Endothelial cell of umbilical vein (primary cell): ENCODE measurements around the gene SKP1. TPM values are rescaled to one million over a fixed set of nuclear protein-coding genes. Genes with fewer than 3 reads are reported as not detected.

Source experiments
- BruUV-seq: library from RNA; stranded (reverse); fragments of 400-500 nt; replicated peaks from 2 replicates; lab custom pipeline; 2021; lab: Mats Ljungman, UMichigan
- CTCF ChIA-PET: fragments of 300-600, 350-600 bp; sonication (Branson Sonifier 250); formaldehyde crosslinking; loops from one replicate; lab custom pipeline; 2021; ENCODE audit warnings: antibody characterized with exemption, inconsistent platforms; lab: Charles Lee
- POLR2A ChIA-PET: fragments of 300-600, 350-600 bp; sonication (Branson Sonifier 250); formaldehyde crosslinking; loops from one replicate; lab custom pipeline; 2021; ENCODE audit warnings: antibody characterized with exemption, inconsistent platforms; lab: Charles Lee
- DNase-seq: peaks from one replicate; pipeline ENCODE4 v3.0.0-alpha.2; 2011; ENCODE audit warnings: low read depth, low spot score
- FAIRE-seq: peaks from 2 replicates; lab custom pipeline; 2011; peaks lifted over from hg19 to GRCh38; lab: Jason Lieb, UNC
- H2AFZ ChIP-seq: 2 replicates; pipeline ENCODE4 v1.6.0; 2012; ENCODE audit warnings: low read depth, low read length, control low read depth, inconsistent platforms
- H3K27ac ChIP-seq: 2 replicates; pipeline ENCODE4 v1.5.1; 2011; ENCODE audit warnings: low read depth, mild to moderate bottlenecking, control low read depth, low read length, moderate library complexity; ENCODE audit not compliant: insufficient read depth
- H3K27me3 ChIP-seq, 2 experiments: 2 replicates each; pipeline versions ENCODE4 v1.6.0 to v1.6.1; 2011; ENCODE audit warnings: low read length in 2 of 2, mixed read lengths in 1 of 2; ENCODE audit not compliant: control insufficient read depth in 2 of 2, insufficient read depth in 2 of 2
- H3K36me3 ChIP-seq, 2 experiments: 2 replicates in 1 of 2; 3 replicates in 1 of 2; pipeline ENCODE4 v1.5.1; 2011; ENCODE audit warnings: low read length in 2 of 2, mild to moderate bottlenecking in 1 of 2, moderate library complexity in 1 of 2; ENCODE audit not compliant: control insufficient read depth in 2 of 2, insufficient read depth in 2 of 2; ENCODE audit errors: extremely low read depth in 1 of 2
- H3K4me1 ChIP-seq: 3 replicates; pipeline ENCODE4 v1.5.1; 2011; ENCODE audit warnings: mild to moderate bottlenecking, low read length; ENCODE audit not compliant: control insufficient read depth, insufficient read depth; ENCODE audit errors: extremely low read depth
- H3K4me2 ChIP-seq: 2 replicates; pipeline ENCODE4 v1.6.1; 2011; ENCODE audit warnings: low read length, control low read depth, mixed read lengths; ENCODE audit not compliant: insufficient read depth
- H3K4me3 ChIP-seq, 3 experiments: fragments of 200-600 bp in 1 of 3; sonication (generic), shearing (Covaris generic) in 1 of 3; replicated peaks in 1 of 3; 2 replicates each; pipeline ENCODE4 v1.5.1; 2011 to 2016; ENCODE audit warnings: control low read depth in 3 of 3, low read length in 3 of 3, mild to moderate bottlenecking in 2 of 3, inconsistent platforms in 1 of 3, low read depth in 1 of 3, moderate library complexity in 1 of 3; ENCODE audit not compliant: insufficient read depth in 1 of 3
- H3K79me2 ChIP-seq: 2 replicates; pipeline ENCODE4 v1.6.0; 2012; ENCODE audit warnings: low read length, inconsistent platforms; ENCODE audit not compliant: control insufficient read depth, insufficient read depth
- H3K9ac ChIP-seq: replicated peaks from 2 replicates; pipeline ENCODE3; 2011; ENCODE audit warnings: low read length, control low read depth; ENCODE audit not compliant: insufficient read depth; ENCODE audit errors: extremely low read depth
- H3K9me1 ChIP-seq: replicated peaks from 3 replicates; pipeline ENCODE4 v1.6.0; 2011; ENCODE audit warnings: mild to moderate bottlenecking, low read length; ENCODE audit not compliant: control insufficient read depth, insufficient read depth; ENCODE audit errors: extremely low read depth
- H3K9me3 ChIP-seq: replicated peaks from 2 replicates; pipeline ENCODE4 v1.5.1; 2012; ENCODE audit warnings: low read length, inconsistent platforms; ENCODE audit not compliant: control insufficient read depth, insufficient read depth
- H4K20me1 ChIP-seq: replicated peaks from 2 replicates; pipeline ENCODE3; 2011; ENCODE audit warnings: mild to moderate bottlenecking, low read length; ENCODE audit not compliant: control insufficient read depth, insufficient read depth; ENCODE audit errors: extremely low read depth
- CTCF ChIP-seq, 2 donors: IDR thresholded peaks; 1 replicate in 1 of 2; 2 replicates in 1 of 2; pipeline ENCODE4 v1.5.1; 2011; ENCODE audit warnings: low read length in 2 of 2, mild to moderate bottlenecking in 2 of 2, moderate library complexity in 2 of 2, control low read depth in 1 of 2, inconsistent platforms in 1 of 2, low read depth in 1 of 2; ENCODE audit not compliant: insufficient read depth in 1 of 2; ENCODE audit errors: extremely low read depth in 1 of 2
- EZH2 ChIP-seq: IDR thresholded peaks from 2 replicates; pipeline ENCODE4 v1.6.1; 2012; ENCODE audit warnings: borderline replicate concordance, low read depth, mild to moderate bottlenecking, moderate library complexity, low read length, inconsistent platforms; ENCODE audit not compliant: severe bottlenecking
- FOS ChIP-seq: IDR thresholded peaks from 2 replicates; pipeline ENCODE4 v1.6.1; 2011; ENCODE audit warnings: mild to moderate bottlenecking, low read length, moderate library complexity, borderline replicate concordance; ENCODE audit not compliant: insufficient read depth
- GATA2 ChIP-seq: IDR thresholded peaks from 2 replicates; pipeline ENCODE4 v1.7.0; 2011; ENCODE audit warnings: low read depth, mild to moderate bottlenecking, moderate library complexity, mixed read lengths, low read length; ENCODE audit not compliant: insufficient read length, insufficient read depth
- JUN ChIP-seq: IDR thresholded peaks from 2 replicates; pipeline ENCODE4 v1.6.1; 2011; ENCODE audit warnings: borderline replicate concordance, low read depth; ENCODE audit not compliant: insufficient read length, insufficient read depth
- MAX ChIP-seq: IDR thresholded peaks from 2 replicates; pipeline ENCODE4 v1.6.1; 2011; ENCODE audit not compliant: insufficient read depth, insufficient read length
- MYC ChIP-seq: IDR thresholded peaks from one replicate; pipeline ENCODE4 v1.6.1; 2011; ENCODE audit warnings: mild to moderate bottlenecking, low read depth, low read length
- POLR2A ChIP-seq: IDR thresholded peaks from 2 replicates; pipeline ENCODE4 v1.6.1; 2012; ENCODE audit warnings: low read depth, mild to moderate bottlenecking, control low read depth, low read length
- POLR2AphosphoS5 ChIP-seq: IDR thresholded peaks from 2 replicates; pipeline ENCODE4 v1.6.1; 2012; ENCODE audit warnings: low read depth, mild to moderate bottlenecking, control low read depth, low read length, moderate library complexity; ENCODE audit not compliant: insufficient read depth
- dilution Hi-C: fragments of 300-500 bp; cut with MboI; formaldehyde crosslinking; loops from one replicate; pipeline ENCODE4 v1.15.0; 2019; ENCODE audit warnings: low sequenced_read_pairs; ENCODE audit not compliant: extremely low pct_ligation_motif_present
- intact Hi-C: fragments of 100-400 bp; cut with micrococcal nuclease; formaldehyde crosslinking; loops from one replicate; pipeline ENCODE4 v1.10.0; 2022
- polyA plus RNA-seq, 4 experiments: library from polyadenylated mRNA; depleted of rRNA in 3 of 4; stranded (reverse) in 3 of 4; unstranded in 1 of 4; fragments of >200 nt; gene quantifications; 2 replicates each; pipeline versions ENCODE4 v1.2.1 to v1.2.3, GENCODE V29; 2011 to 2012; ENCODE audit warnings: missing spikeins in 1 of 4
- total RNA-seq: library from RNA; stranded (reverse); gene quantifications from 2 replicates; pipeline ENCODE4 v1.2.3, GENCODE V29; 2021

SKP1 gene
- total and polyA plus RNA-seq, 2 donors (not counting 3 experiments of a cell fraction or from before 2014, with no cell fraction given) = 214 to 320 TPM

- H3K4me1 ChIP-seq = peaks cover 9% of the 10 kb centered on the region
- no peak overlapping the region for H3K27ac ChIP-seq
- CTCF ChIA-PET = interaction anchor here (1.1 to 3.1 kb wide), 5 partner anchors 9 to 77 kb away, joined by 3 to 10 read pairs (median 4); no protein-coding TSS in a partner anchor
- H4K20me1 ChIP-seq = no peaks in the 10 kb centered on the region
- H3K79me2 ChIP-seq = no peaks in the 10 kb centered on the region
- no peaks in the 10 kb centered on the region for H3K9me1 ChIP-seq
- no peak for DNase-seq
- POLR2A ChIA-PET = no interaction called here
- TF ChIP-seq MAX (no peak), POLR2AphosphoS5 (no peak), FOS (no peak), GATA2 (no peak), JUN (no peak), CTCF (IDR thresholded peaks at IDR 0.05; ENCODE audit: extremely low read depth in 1 of 2, insufficient read depth in 1 of 2, low read depth in 1 of 2, low read length in 2 of 2) (no peak), MYC (no peak), POLR2A (no peak), EZH2 (no peak)
- no peak for FAIRE-seq
- dilution Hi-C loops = no loop called here
- H3K36me3 ChIP-seq = no peaks in the 10 kb centered on the region
- H3K9ac ChIP-seq = no peak overlapping the region
- no TSS peak for BruUV-seq
- no peaks in the 10 kb centered on the region for H3K9me3 ChIP-seq
- no peak overlapping the region for H2AFZ ChIP-seq
- H3K27me3 ChIP-seq = peaks cover 14 to 15% of the 10 kb centered on the region in 2 experiments
- intact Hi-C loops = no loop called here
- no peak overlapping the region for H3K4me3 ChIP-seq
- no peak overlapping the region for H3K4me2 ChIP-seq
Measured at GRCh38 chr5:134116789-134117761, 59.7 kb downstream of the SKP1 start.
